ENCODE data around the gene LRRC34.

DNA sequence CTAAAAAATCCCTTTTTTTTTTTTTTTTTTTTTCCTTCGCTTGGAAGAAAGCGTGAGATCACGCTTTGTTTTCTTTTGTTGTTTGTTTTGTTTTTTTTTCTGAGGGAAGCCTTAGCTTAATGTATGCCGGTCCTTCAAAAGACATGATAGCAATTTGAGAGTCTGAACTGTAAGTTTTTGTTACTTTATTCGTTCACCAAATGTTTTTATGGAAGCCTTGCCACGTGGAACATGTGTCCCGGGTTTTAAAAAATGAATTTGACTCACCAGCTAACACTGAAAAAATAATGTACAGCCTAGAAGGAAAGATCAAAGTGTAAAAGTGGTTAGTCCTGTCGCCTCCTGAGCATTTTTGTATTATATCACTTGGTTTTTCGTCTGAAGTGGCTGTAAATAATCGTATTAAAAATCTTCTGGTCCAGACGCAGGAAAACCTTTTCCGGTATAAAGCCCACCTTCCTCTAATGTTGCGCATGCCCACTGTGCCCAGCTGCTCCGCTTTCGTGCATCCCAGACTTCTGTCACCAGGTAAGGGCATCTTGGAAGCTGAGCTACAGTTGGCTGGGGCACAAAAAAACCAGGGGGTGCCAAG is 40.3 kb downstream of the LRRC34 start:
- TF ChIP-seq, protein P1, sequence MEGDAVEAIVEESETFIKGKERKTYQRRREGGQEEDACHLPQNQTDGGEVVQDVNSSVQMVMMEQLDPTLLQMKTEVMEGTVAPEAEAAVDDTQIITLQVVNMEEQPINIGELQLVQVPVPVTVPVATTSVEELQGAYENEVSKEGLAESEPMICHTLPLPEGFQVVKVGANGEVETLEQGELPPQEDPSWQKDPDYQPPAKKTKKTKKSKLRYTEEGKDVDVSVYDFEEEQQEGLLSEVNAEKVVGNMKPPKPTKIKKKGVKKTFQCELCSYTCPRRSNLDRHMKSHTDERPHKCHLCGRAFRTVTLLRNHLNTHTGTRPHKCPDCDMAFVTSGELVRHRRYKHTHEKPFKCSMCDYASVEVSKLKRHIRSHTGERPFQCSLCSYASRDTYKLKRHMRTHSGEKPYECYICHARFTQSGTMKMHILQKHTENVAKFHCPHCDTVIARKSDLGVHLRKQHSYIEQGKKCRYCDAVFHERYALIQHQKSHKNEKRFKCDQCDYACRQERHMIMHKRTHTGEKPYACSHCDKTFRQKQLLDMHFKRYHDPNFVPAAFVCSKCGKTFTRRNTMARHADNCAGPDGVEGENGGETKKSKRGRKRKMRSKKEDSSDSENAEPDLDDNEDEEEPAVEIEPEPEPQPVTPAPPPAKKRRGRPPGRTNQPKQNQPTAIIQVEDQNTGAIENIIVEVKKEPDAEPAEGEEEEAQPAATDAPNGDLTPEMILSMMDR (IDR thresholded peaks at IDR 0.05; ENCODE audit: poor library complexity), result no peak
- TF ChIP-seq EZH2 (IDR thresholded peaks at IDR 0.05; ENCODE audit: borderline replicate concordance), result no peak
- no peak for TF ChIP-seq EZH2phosphoT487 (IDR thresholded peaks at IDR 0.05; ENCODE audit: low read depth, severe bottlenecking, unreplicated experiment)
